ENCODE results near the gene PRR19.

Gene PRR19

DNA sequence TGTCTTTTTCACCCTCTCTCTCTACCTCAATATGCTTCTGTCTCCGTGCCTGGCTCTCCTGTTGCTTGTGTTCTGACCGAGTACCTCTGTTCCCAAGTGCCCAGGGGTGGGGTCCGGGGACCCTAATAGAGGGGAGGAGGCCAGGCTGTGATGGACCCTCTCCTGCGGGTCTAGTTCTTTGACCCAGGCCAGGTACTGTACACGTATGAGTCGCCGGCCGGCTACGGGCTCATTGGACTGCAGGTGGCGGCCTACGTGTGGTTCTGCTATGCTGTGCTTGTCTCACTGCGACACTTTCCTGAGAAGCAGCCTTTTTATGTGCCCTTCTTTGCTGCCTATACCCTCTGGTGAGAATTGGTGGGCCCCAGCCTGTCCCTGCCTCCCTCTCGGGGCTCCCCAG, 15.6 kb downstream of the PRR19 start:
- H2BK12ac ChIP-seq (ENCODE audit: low read length) = no peak overlapping the region
- no peaks in the 10 kb centered on the region for H3K36me3 ChIP-seq (ENCODE audit: control insufficient read depth in 1 of 2, insufficient read depth in 2 of 2, low read length in 2 of 2)
- no peak overlapping the region for H4K91ac ChIP-seq (ENCODE audit: low read depth, low read length)
- H3K4ac ChIP-seq (ENCODE audit: low read depth, low read length) = no peak overlapping the region
- no peaks in the 10 kb centered on the region for H3K79me2 ChIP-seq (ENCODE audit: control insufficient read depth, insufficient read depth, low read length, poor library complexity)
- no peak overlapping the region for H2BK120ac ChIP-seq (ENCODE audit: insufficient read depth, low read length, poor library complexity)
- no peak for DNase-seq
- H4K8ac ChIP-seq (ENCODE audit: low read depth, low read length) = no peak overlapping the region
- H4K12ac ChIP-seq (ENCODE audit: low read depth, low read length) = no peak overlapping the region
- H3K14ac ChIP-seq (ENCODE audit: low read length) = no peak overlapping the region
- no peak overlapping the region for H2BK5ac ChIP-seq (ENCODE audit: low read depth, low read length, poor library complexity)
- peaks cover 3% of the 10 kb centered on the region in 2 experiments for H3K4me1 ChIP-seq (ENCODE audit: control insufficient read depth in 1 of 2, insufficient read depth in 2 of 2, low read length in 2 of 2)
- no peak overlapping the region for H3K9ac ChIP-seq (ENCODE audit: low read length)
- no peak overlapping the region for H3K18ac ChIP-seq (ENCODE audit: low read length)
- no peak overlapping the region for H3K4me2 ChIP-seq (ENCODE audit: low read length)
- no peak overlapping the region for H2AFZ ChIP-seq (ENCODE audit: insufficient read depth, low read length, poor library complexity)
- H3K9me3 ChIP-seq (ENCODE audit: insufficient read depth, low read depth, low read length) = peaks cover 3% of the 10 kb centered on the region
- H3K4me3 ChIP-seq (ENCODE audit: low read depth, low read length) = no peak overlapping the region
- peaks cover 15% of the 10 kb centered on the region for H3K27me3 ChIP-seq (ENCODE audit: insufficient read depth, low read length)
- H3K27ac ChIP-seq (ENCODE audit: low read depth, low read length) = no peak overlapping the region
- no peak overlapping the region for H2AK5ac ChIP-seq (ENCODE audit: low read length)
- no peak overlapping the region for H3K23ac ChIP-seq (ENCODE audit: low read length)
- no peaks in the 10 kb centered on the region for H3K79me1 ChIP-seq (ENCODE audit: low read length)
- WGBS (ENCODE audit: extremely low coverage, insufficient coverage, insufficient read length) = no CpG with 5 or more reads among the region's 13 CpGs

DNA sequence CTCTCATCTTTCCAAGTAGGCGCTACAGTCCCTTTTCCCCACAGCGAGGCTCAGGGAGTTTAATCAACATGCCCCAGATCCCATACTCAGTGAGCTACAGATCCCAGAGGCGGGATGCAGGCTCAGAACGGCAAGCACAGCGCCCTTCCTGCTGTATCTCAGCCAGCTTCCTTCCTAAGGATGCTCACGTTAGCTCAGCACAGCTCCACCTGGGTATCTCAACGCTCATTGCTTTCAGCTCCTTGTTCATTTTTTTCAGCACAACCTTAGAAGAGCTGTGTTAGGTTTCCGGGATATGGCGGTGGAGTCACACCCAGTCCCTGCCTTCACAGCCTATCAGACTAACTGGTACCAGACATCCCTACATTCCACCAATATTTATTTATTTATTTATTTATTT, 20.4 kb downstream of the PRR19 start:
- Histone ChIP-seq H3K79me1 (ENCODE audit: low read length) (peaks cover 5% of the 10 kb centered on the region), H3K18ac (ENCODE audit: low read length) (no peak overlapping the region), H3K4ac (ENCODE audit: low read depth, low read length) (no peak overlapping the region), H3K27me3 (ENCODE audit: insufficient read depth, low read length) (peaks cover 27% of the 10 kb centered on the region), H3K4me1 (ENCODE audit: control insufficient read depth in 1 of 2, insufficient read depth in 2 of 2, low read length in 2 of 2) (peaks cover 5% of the 10 kb centered on the region in 2 experiments), H4K91ac (ENCODE audit: low read depth, low read length) (no peak overlapping the region), H3K79me2 (ENCODE audit: control insufficient read depth, insufficient read depth, low read length, poor library complexity) (peaks cover 3% of the 10 kb centered on the region), H3K4me2 (ENCODE audit: low read length) (no peak overlapping the region), H3K9me3 (ENCODE audit: insufficient read depth, low read depth, low read length) (peaks cover 2% of the 10 kb centered on the region), H2BK12ac (ENCODE audit: low read length) (no peak overlapping the region), H2AK5ac (ENCODE audit: low read length) (no peak overlapping the region), H3K27ac (ENCODE audit: low read depth, low read length) (no peak overlapping the region), H3K23ac (ENCODE audit: low read length) (no peak overlapping the region), H3K14ac (ENCODE audit: low read length) (no peak overlapping the region), H2BK5ac (ENCODE audit: low read depth, low read length, poor library complexity) (no peak overlapping the region), H3K36me3 (ENCODE audit: control insufficient read depth in 1 of 2, insufficient read depth in 2 of 2, low read length in 2 of 2) (no peaks in the 10 kb centered on the region), H3K9ac (ENCODE audit: low read length) (no peak overlapping the region), H4K12ac (ENCODE audit: low read depth, low read length) (no peak overlapping the region), H2BK120ac (ENCODE audit: insufficient read depth, low read length, poor library complexity) (no peak overlapping the region), H3K4me3 (ENCODE audit: low read depth, low read length) (no peak overlapping the region), H4K8ac (ENCODE audit: low read depth, low read length) (no peak overlapping the region), H2AFZ (ENCODE audit: insufficient read depth, low read length, poor library complexity) (no peak overlapping the region)
- no CpG with 5 or more reads among the region's 9 CpGs for WGBS (ENCODE audit: extremely low coverage, insufficient coverage, insufficient read length)
- DNase-seq = no peak

DNA sequence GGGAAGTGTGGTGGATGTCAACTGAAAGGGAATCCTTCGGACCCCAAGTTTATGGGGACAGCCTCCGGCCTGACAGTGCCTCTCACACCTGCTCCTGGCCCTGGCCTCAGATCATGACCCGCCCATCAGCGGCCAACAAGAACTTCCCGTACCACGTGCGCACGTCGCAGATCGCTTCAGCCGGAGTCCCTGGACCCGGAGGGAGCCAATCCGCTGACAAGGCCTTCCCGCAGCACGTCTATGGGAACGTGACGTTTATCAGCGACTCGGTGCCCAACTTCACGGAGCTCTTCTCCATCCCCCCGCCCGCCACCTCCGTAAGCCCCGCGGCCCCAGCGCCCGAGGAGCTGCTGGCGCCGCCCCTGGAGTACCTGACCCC, 21.5 kb downstream of the PRR19 start:
- DNase-seq = no peak
- H3K36me3 ChIP-seq (ENCODE audit: control insufficient read depth in 1 of 2, insufficient read depth in 2 of 2, low read length in 2 of 2) = no peaks in the 10 kb centered on the region
- peaks cover 27% of the 10 kb centered on the region for H3K27me3 ChIP-seq (ENCODE audit: insufficient read depth, low read length)
- H4K12ac ChIP-seq (ENCODE audit: low read depth, low read length) = no peak overlapping the region
- H3K4me1 ChIP-seq (ENCODE audit: control insufficient read depth in 1 of 2, insufficient read depth in 2 of 2, low read length in 2 of 2) = peaks cover 5% of the 10 kb centered on the region in 2 experiments
- peaks cover 2% of the 10 kb centered on the region for H3K9me3 ChIP-seq (ENCODE audit: insufficient read depth, low read depth, low read length)
- peak overlapping the region; percentile 4 for H3K4me2 ChIP-seq (ENCODE audit: low read length)
- H2AFZ ChIP-seq (ENCODE audit: insufficient read depth, low read length, poor library complexity) = no peak overlapping the region
- WGBS (ENCODE audit: extremely low coverage, insufficient coverage, insufficient read length) = no CpG with 5 or more reads among the region's 29 CpGs
- H3K4me3 ChIP-seq (ENCODE audit: low read depth, low read length) = no peak overlapping the region
- no peak overlapping the region for H2AK5ac ChIP-seq (ENCODE audit: low read length)
- no peak overlapping the region for H2BK5ac ChIP-seq (ENCODE audit: low read depth, low read length, poor library complexity)
- H3K9ac ChIP-seq (ENCODE audit: low read length) = no peak overlapping the region
- H4K91ac ChIP-seq (ENCODE audit: low read depth, low read length) = no peak overlapping the region
- no peak overlapping the region for H3K4ac ChIP-seq (ENCODE audit: low read depth, low read length)
- H4K8ac ChIP-seq (ENCODE audit: low read depth, low read length) = no peak overlapping the region
- no peak overlapping the region for H3K14ac ChIP-seq (ENCODE audit: low read length)
- H3K79me1 ChIP-seq (ENCODE audit: low read length) = peaks cover 5% of the 10 kb centered on the region
- no peak overlapping the region for H3K27ac ChIP-seq (ENCODE audit: low read depth, low read length)
- no peak overlapping the region for H3K18ac ChIP-seq (ENCODE audit: low read length)
- H3K79me2 ChIP-seq (ENCODE audit: control insufficient read depth, insufficient read depth, low read length, poor library complexity) = peaks cover 3% of the 10 kb centered on the region
- H2BK120ac ChIP-seq (ENCODE audit: insufficient read depth, low read length, poor library complexity) = no peak overlapping the region
- no peak overlapping the region for H2BK12ac ChIP-seq (ENCODE audit: low read length)
- no peak overlapping the region for H3K23ac ChIP-seq (ENCODE audit: low read length)

GRCh38 chr19:42323852-42324654, 22.1 kb downstream of the PRR19 start:
- Histone ChIP-seq H3K9ac (ENCODE audit: low read length) (no peak overlapping the region), H3K14ac (ENCODE audit: low read length) (no peak overlapping the region), H2BK12ac (ENCODE audit: low read length) (no peak overlapping the region), H3K4me2 (ENCODE audit: low read length) (peak overlapping the region; percentile 9), H4K91ac (ENCODE audit: low read depth, low read length) (no peak overlapping the region), H2AFZ (ENCODE audit: insufficient read depth, low read length, poor library complexity) (no peak overlapping the region), H2BK120ac (ENCODE audit: insufficient read depth, low read length, poor library complexity) (no peak overlapping the region), H3K36me3 (ENCODE audit: control insufficient read depth in 1 of 2, insufficient read depth in 2 of 2, low read length in 2 of 2) (no peaks in the 10 kb centered on the region), H3K9me3 (ENCODE audit: insufficient read depth, low read depth, low read length) (peaks cover 2% of the 10 kb centered on the region), H3K79me1 (ENCODE audit: low read length) (peaks cover 5% of the 10 kb centered on the region), H3K27ac (ENCODE audit: low read depth, low read length) (no peak overlapping the region), H3K27me3 (ENCODE audit: insufficient read depth, low read length) (peaks cover 27% of the 10 kb centered on the region), H3K23ac (ENCODE audit: low read length) (no peak overlapping the region), H4K8ac (ENCODE audit: low read depth, low read length) (peak overlapping the region; percentile 21), H2BK5ac (ENCODE audit: low read depth, low read length, poor library complexity) (no peak overlapping the region), H3K4ac (ENCODE audit: low read depth, low read length) (no peak overlapping the region), H2AK5ac (ENCODE audit: low read length) (no peak overlapping the region), H3K4me3 (ENCODE audit: low read depth, low read length) (no peak overlapping the region), H4K12ac (ENCODE audit: low read depth, low read length) (no peak overlapping the region), H3K18ac (ENCODE audit: low read length) (no peak overlapping the region), H3K4me1 (ENCODE audit: control insufficient read depth in 1 of 2, insufficient read depth in 2 of 2, low read length in 2 of 2) (peaks cover 5% of the 10 kb centered on the region in 2 experiments), H3K79me2 (ENCODE audit: control insufficient read depth, insufficient read depth, low read length, poor library complexity) (peaks cover 3% of the 10 kb centered on the region)
- WGBS (ENCODE audit: extremely low coverage, insufficient coverage, insufficient read length) = no CpG with 5 or more reads among the region's 92 CpGs
- no peak for DNase-seq
